Ovary (tissue), 3 donors: Measurements from ENCODE around the gene MIF.

Source experiments
- CTCF ChIP-seq, 3 donors: fragments of 450-650 bp in 2 of 3; fragments of 200-600 bp in 1 of 3; IDR thresholded peaks; one replicate each; pipeline versions ENCODE4 v1.5.1 to v1.8.0; 2016 to 2022; ENCODE audit warnings: antibody characterized with exemption in 3 of 3, mild to moderate bottlenecking in 1 of 3
- EP300 ChIP-seq: sonication (generic); formaldehyde crosslinking; IDR thresholded peaks from one replicate; pipeline ENCODE4 v1.6.1; 2017; ENCODE audit warnings: antibody characterized with exemption
- POLR2A ChIP-seq: fragments of 450-650 bp; IDR thresholded peaks from one replicate; pipeline ENCODE4 v1.6.1; 2017; ENCODE audit warnings: antibody characterized with exemption, mild to moderate bottlenecking, moderate library complexity
- donor health status: DM: no; HTN: no; CAD: no.

- TF ChIP-seq EP300 (no peak), CTCF (IDR thresholded peaks at IDR 0.05) (no peak), POLR2A (no peak)
These were observed 44.0 kb upstream of the MIF start for GRCh38 chr22:23850136-23850611.
